ES-I3 (cell line): ENCODE results near the gene XRCC4.
"Not testable (repeated sequence)": the region's sequence is repeated elsewhere in the genome, so short reads cannot be mapped to it uniquely, and the experiment has no call there.

Source experiments
- H3K36me3 ChIP-seq: 2 replicates; pipeline ENCODE4 v1.6.1; 2013; ENCODE audit warnings: mild to moderate bottlenecking, low read length, control low read depth, moderate library complexity; ENCODE audit not compliant: insufficient read depth
- H3K4me1 ChIP-seq: 2 replicates; pipeline ENCODE4 v1.6.1; 2013; ENCODE audit warnings: mild to moderate bottlenecking, control low read depth, low read length; ENCODE audit not compliant: insufficient read depth
- H3K9ac ChIP-seq: 2 replicates; pipeline ENCODE4 v1.6.1; 2013; ENCODE audit warnings: low read depth, mild to moderate bottlenecking, low read length, moderate library complexity
- H3K9me3 ChIP-seq: 2 replicates; pipeline ENCODE4 v1.6.1; 2013; ENCODE audit warnings: mild to moderate bottlenecking, low read length, moderate library complexity; ENCODE audit not compliant: control insufficient read depth, insufficient read depth

XRCC4 gene

DNA sequence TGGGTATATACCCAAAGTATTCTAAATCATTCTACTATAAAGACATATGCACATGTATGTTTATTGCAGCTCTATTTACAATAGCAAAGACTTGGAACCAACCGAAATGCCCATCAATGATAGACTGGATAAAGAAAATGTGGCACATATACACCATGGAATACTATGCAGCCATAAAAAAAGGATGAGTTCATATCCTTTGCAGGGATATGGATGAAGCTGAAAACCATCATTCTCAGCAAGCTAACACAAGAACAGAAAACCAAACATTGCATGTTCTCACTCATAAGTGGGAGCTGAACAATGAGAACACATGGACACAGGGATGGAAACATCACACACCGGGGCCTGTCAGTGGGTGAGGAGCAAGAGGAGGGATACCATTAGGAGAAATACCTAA lies 180.3 kb downstream of the XRCC4 start:
- H3K36me3 ChIP-seq, H3K9ac ChIP-seq, H3K4me1 ChIP-seq, H3K9me3 ChIP-seq: not testable (repeated sequence)

DNA sequence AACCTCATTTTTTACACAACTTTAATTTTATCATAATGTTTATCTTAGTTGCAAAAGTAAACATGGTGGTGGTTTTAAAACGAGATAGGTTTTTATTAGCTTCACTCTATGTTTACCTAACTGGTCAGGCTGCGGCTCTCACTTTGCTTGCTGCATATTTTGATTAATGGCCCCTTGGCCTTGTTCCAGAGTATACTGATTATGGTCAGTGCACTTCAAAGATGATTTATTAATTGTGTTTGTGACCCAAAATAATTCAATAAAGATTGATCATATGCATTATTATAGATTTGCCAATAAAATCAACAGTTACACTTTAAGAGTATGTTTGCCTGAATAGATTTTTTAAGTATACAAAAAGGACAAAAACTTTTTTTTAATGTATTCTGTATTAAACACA lies 188.0 kb downstream of the XRCC4 start:
- H3K9me3 ChIP-seq, result no peaks in the 10 kb centered on the region
- no peaks in the 10 kb centered on the region for H3K4me1 ChIP-seq
- no peaks in the 10 kb centered on the region for H3K36me3 ChIP-seq
- H3K9ac ChIP-seq, result no peak overlapping the region

DNA sequence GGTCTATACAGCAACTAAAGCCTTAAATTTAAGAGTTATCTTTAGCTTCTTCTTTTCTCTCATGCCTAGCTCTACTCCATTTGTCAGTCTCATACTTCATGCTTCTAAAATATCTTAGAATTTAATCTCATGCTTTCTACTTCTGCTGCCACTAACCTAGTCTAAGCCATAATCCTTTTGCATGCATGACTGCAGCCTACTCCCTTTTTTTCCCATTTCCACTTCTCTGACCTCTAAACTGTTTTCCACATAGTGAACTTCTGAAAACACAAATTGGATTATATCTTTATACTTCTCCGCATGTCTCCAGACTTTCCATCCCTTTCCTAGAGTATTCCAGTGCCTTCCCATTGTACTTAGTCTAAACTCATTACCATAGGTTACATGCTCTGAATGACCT lies 193.0 kb downstream of the XRCC4 start:
- Histone ChIP-seq H3K9me3 (no peaks in the 10 kb centered on the region), H3K9ac (no peak overlapping the region), H3K4me1 (no peaks in the 10 kb centered on the region), H3K36me3 (no peaks in the 10 kb centered on the region)

DNA sequence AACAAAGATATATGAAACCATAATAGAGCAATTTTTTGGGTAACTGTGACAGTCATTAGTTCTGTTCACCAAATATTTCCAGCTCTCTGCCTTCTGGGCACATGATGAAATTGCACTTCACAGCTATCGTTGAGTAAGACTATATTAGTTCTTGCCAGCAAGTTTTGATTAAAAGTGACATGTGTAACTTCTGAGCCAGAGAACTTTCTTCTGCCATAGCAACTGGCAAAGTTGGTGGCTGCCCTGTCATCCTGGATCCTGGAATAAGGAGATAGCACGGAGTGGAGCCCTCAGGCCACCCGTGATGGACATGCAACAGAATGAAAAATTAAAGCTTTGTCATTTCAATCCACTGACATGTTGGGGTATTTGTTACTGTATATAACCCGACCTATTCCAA lies 199.8 kb downstream of the XRCC4 start:
- H3K4me1 ChIP-seq, result peaks cover 8% of the 10 kb centered on the region; the same call in 1 of the 2 replicates
- no peak overlapping the region for H3K9ac ChIP-seq
- no peaks in the 10 kb centered on the region for H3K9me3 ChIP-seq
- no peaks in the 10 kb centered on the region for H3K36me3 ChIP-seq

DNA sequence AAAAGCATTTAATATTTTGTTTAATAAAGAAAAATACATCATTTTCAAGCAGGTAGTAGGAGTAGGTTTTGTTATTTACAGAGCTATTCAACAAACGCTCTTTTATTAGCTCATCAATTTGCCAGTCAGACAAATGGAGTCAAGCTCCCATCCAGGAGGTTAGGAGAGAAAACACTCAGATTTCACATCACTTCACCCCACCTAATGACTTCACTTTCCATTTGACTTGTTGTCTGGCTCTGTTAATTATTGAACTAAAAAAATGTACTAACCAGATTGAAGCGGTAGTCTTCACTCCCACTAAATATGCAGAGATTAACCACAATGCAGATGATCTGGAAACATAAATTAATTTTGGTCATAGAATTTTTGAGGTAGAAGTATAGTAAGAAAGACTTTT lies 200.6 kb downstream of the XRCC4 start:
- Histone ChIP-seq H3K9me3 (no peaks in the 10 kb centered on the region), H3K36me3 (no peaks in the 10 kb centered on the region), H3K9ac (no peak overlapping the region), H3K4me1 (peaks cover 8% of the 10 kb centered on the region; the same call in 1 of the 2 replicates)

DNA sequence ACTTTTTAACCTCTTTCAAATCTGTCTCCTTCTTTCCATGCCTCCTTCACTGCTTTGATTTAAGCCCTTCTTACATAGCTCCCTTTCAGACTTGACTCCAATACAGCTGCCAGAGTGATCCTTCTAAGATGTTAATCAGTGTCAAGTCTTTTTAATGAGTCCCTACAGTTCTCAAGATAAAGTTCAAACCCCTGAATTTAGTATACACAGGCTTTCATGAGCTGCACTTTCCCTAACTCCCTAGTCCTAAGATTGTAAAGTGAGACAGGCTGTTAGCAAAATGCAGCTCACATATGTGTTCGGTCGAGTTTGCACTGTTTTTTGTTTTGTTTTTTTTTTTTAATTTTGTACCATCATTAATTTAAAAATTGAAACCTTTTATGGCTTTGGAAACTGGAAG lies 203.8 kb downstream of the XRCC4 start:
- H3K36me3 ChIP-seq, result no peaks in the 10 kb centered on the region
- H3K4me1 ChIP-seq, result peaks cover 8% of the 10 kb centered on the region; the same call in 1 of the 2 replicates
- no peaks in the 10 kb centered on the region for H3K9me3 ChIP-seq
- no peak overlapping the region for H3K9ac ChIP-seq

DNA sequence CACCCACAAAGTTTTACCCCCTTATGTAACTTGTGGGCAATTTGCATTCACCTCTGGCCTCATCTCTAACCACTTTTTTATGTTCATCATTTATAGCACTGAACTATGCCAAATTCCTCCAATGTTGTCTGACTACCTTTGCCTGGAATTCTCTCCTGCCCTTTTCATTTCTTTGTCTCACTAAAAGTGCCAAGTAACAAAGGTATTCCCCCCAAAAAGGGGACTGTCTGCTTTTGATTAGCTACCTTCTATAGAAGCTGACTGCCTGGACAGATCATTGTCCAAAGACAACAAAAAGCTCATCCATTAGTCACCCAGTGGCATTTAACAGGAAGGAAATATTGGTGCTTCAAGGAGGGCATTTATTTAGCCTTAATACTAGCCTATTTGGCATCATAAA lies 204.3 kb downstream of the XRCC4 start:
- no peak overlapping the region for H3K9ac ChIP-seq
- no peaks in the 10 kb centered on the region for H3K9me3 ChIP-seq
- H3K4me1 ChIP-seq, result peaks cover 8% of the 10 kb centered on the region; the same call in 1 of the 2 replicates
- H3K36me3 ChIP-seq, result no peaks in the 10 kb centered on the region

DNA sequence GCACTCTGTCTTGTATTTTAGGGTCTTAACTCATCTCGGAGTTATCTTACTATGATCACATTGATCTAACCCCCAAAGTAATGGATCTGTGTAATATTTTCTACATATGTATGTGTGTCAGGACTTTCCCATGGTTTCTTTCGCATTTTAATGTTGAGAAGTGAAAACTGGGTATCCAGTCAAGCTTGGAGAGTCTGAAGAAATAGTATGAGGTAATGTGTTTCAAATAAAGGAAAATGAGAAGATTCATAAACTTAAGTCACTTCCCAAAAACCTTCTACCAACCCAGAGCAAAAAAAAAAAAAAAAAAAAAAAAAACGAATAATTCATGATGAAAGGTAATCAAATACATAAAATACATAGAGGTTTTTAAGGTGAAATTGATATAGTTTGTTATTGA lies 206.4 kb downstream of the XRCC4 start:
- Histone ChIP-seq H3K4me1 (peaks cover 8% of the 10 kb centered on the region; the same call in 1 of the 2 replicates), H3K9me3 (no peaks in the 10 kb centered on the region), H3K36me3 (no peaks in the 10 kb centered on the region), H3K9ac (no peak overlapping the region)

DNA sequence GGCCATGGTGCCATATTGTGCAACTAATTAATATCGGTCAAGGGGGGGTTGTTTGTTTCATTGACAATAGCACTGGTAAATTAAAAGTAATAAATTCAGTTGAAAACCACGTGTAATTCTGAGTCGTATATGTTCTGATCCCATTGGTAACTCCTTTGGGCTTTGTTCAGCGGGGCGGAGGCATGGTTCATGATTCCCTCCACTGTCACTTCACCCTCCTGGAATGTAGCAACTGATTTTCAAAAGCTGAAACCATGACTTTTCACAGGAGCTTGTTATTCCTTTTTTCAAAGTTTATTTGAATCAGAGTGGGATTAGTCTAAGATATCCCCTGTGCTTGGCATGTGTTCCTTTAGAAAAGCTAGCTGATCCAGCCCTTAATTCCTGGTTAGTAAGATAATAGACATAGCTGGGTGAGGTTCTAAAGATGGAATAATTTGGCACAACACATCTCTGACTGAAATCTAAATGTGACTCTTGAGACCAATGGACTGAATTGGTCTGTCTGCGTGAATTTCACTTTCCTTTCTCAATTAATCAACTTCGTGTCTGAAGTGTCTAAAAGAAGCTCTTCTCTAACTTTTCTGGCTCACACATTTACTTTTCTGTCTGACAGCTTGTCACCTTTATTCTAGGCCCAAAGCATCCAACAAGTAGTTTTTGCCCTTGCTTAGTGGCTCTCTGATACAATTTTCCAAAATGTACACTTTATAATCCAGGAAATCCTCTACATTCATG lies 208.5 kb downstream of the XRCC4 start:
- Histone ChIP-seq H3K9ac (no peak overlapping the region), H3K9me3 (no peaks in the 10 kb centered on the region), H3K36me3 (no peaks in the 10 kb centered on the region), H3K4me1 (peaks cover 15% of the 10 kb centered on the region)

DNA sequence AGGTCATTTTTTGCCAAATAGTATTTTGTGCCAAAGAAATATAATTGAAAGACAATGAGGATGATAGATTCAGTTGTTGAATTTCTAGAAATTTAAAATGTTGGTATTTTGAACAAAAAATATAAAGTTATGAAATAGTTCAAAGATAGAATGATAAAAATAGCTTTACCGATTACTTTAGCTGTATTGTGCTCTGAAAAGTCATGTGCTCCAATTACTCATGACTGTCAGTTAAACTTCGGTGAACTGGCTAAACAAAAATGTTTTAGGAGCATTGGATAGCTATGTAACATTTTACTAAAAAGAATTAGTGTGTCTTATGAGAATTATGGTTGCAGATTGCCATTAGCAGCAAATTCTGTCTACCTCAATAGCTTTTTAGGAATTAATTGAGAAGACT lies 216.9 kb downstream of the XRCC4 start:
- H3K36me3 ChIP-seq, result no peaks in the 10 kb centered on the region
- peaks cover 7% of the 10 kb centered on the region for H3K4me1 ChIP-seq
- no peak overlapping the region for H3K9ac ChIP-seq
- H3K9me3 ChIP-seq, result no peaks in the 10 kb centered on the region; the same call in 1 of the 2 replicates

DNA sequence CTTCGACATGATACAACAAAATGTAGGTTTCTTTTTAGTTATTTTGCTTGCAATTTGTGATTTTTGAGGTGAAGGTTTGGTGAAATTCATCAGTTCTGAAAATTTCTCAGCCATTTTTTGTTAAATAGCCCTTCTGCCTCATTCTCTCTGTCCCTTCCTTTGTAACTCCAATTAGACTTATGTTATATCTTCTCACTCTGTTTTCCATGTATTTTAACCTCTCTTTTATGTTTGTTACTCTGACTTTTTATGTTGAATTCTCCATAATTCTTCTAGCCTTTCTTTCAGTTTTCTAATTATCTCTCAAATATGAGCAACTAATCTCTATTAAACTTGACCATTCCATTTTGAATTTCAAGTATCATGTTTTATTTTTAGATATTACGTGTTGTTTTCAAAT lies 222.0 kb downstream of the XRCC4 start:
- no peaks in the 10 kb centered on the region; the same call in 1 of the 2 replicates for H3K9me3 ChIP-seq

DNA sequence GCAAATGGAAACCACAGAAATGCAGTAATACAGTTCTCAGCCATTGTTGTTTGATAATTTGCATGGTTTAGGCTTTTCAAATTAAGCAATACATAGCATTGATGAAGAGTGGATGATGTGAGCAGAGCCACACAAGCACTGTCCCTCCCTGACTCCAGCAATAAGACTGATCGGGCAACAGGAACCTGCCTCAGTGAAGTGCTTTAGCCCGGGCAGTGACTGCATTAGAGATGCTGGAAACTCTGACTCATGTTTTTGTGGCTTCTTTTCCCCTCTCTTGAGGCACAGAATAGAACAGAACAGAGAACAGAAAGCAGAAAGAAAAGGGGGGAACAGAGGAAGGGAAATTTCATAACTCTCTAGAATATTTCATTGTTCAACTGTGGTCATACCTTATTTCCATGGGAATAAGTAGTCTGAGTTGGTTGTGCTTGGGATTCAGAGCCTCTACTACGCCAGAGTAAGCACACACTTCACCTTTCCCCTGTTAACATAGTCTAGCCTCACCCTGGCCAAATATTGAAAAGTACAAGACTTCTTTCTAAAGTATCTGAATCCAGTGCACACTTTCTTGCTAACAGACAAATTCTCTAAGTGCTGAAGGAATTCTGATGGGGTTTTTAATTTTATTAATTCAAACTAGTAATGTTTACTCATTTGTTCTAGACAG lies 229.4 kb downstream of the XRCC4 start:
- Histone ChIP-seq H3K36me3 (no peaks in the 10 kb centered on the region), H3K4me1 (0 out of 2 replicates have a peak, but pooled peaks cover 3% of the 10 kb centered on the region), H3K9ac (no peak overlapping the region), H3K9me3 (no peaks in the 10 kb centered on the region)

More for the DNA sequence above, 222.0 kb downstream of the XRCC4 start:
- Histone ChIP-seq H3K9ac (no peak overlapping the region), H3K36me3 (no peaks in the 10 kb centered on the region), H3K4me1 (no peaks in the 10 kb centered on the region)

DNA sequence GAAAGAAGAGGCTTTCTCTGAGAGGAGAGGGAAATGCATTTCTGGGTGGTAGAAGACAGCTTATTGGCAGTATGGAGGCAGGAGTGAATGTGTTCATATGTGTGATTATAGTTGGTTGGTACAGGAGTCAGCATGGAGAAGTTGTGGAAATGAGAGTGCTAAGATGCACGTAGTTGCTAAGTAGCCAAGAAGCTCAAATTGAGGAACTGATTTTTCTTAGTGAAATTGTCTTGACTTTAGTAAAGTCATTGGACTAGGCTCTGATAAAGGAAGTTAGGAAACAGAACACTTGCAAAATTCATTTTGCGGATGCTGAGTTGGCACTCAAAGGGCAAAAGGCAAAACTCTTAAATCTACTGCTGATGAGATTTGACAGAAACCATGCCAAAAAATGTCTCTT lies 235.3 kb downstream of the XRCC4 start:
- H3K4me1 ChIP-seq, result no peaks in the 10 kb centered on the region
- H3K36me3 ChIP-seq, result no peaks in the 10 kb centered on the region; the same call in none of the 2 replicates
- peaks cover 9% of the 10 kb centered on the region; the same call in 1 of the 2 replicates for H3K9me3 ChIP-seq
- no peak overlapping the region for H3K9ac ChIP-seq

DNA sequence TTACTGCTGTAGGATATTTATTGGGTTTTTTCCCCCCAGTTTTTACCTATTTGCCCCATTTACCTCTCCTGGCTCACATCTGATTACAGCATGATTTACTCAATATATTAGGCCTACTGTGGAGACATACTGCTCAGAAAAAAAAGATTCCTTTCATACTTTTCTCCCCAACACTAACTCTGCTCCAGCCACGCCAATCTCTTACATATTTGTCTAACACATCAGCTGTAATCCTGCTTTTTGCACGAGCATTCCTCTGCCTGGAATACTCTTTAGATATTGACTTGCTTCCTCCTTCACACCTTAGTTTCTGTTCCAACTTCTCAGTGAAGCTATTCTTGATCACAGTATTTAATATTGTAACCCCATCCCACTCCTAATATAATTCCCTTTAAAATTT lies 236.1 kb downstream of the XRCC4 start:
- Histone ChIP-seq H3K9me3 (peaks cover 9% of the 10 kb centered on the region; the same call in 1 of the 2 replicates), H3K9ac (no peak overlapping the region), H3K4me1 (no peaks in the 10 kb centered on the region), H3K36me3 (no peaks in the 10 kb centered on the region; the same call in none of the 2 replicates)

DNA sequence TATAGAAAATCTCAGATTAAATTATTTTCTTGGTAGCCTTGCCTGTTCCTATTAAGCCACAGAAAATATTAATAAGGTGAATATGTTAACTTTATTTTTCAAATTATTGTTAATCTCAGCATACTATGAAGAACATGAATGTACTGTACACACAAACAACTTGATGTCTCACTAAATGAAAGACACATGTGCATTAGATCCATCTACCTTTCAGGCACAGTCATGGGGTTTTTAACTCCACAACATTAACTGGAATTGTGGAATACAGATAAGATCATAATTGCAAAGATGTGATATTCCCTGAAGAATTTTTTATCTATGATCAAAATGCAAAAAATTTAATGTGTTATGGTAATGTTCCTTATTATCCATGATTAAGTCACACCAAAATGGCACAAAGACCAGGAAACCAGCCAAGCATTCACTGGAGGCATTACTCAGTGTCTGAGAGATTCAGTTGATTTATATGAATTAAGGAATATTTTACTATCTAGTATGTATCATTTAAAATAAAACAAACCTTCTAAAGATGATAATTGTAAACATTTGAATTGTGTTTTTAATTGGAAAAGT lies 244.2 kb downstream of the XRCC4 start:
- no peaks in the 10 kb centered on the region for H3K9me3 ChIP-seq
- H3K4me1 ChIP-seq, result no peaks in the 10 kb centered on the region
- H3K36me3 ChIP-seq, result no peaks in the 10 kb centered on the region
- no peak overlapping the region for H3K9ac ChIP-seq
